Measurements from ENCODE around the gene RNF223.
A peak's percentile ranks its signal among the peaks of the same experiment; 100 is the strongest.

The RNF223 gene

DNA sequence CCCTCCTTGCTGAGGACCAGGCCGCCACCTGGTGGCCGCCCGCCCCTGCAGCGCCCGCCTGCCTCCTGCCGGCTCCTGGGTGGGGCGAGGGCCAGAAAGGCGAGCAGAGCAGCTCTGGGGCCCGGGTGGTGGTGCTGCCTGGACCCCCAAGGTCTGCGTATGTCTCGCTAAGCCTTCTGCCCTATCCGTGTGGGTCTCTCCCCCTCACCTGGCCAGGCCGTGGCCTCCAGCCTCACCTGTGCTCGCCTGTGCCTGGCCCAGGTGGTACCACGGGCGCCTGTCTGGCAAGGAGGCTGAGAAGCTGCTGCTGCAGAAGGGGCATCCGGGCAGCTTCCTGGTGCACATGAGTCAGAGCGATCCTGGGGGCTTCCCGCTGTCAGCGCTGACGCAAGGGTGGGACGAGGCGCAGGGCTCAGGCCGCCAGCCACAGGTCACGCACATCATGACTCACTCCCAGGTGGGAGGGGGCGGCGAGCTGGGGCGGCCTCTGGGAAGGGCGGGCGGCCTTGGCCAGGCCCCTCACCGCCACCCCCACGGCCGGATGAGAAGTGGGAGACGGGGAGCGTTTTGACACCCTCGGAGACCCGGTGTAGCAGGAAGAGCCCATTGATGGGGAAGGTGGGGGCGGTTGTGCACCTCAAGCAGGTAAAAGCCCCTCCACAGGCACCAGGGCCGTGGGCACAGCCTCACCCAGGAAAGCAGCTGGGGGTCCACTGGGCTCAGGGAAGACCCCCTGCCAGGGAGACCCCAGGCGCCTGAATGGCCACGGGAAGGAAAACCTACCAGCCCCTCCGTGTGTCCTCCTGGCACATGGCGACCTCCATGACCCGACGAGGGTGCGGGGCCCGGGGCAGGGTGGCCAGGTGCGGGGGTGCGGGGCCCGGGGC lies 9.9 kb downstream of the RNF223 start:
- DNase-seq (ENCODE audit: extremely low spot score): peak; percentile 73
- CTCF ChIA-PET: interaction anchor here (0.8 to 1.6 kb wide), 7 partner anchors 10 to 120 kb away, joined by 3 to 22 read pairs (median 5); partner anchors contain the start of genes AGRN, PERM1 and RNF223
- TF ChIP-seq ARNT (IDR thresholded peaks at IDR 0.05) (peak; percentile 53; the same call in 1 of the 2 replicates), CTBP1 (IDR thresholded peaks at IDR 0.05; ENCODE audit: borderline replicate concordance) (no peak), SP1 (IDR thresholded peaks at IDR 0.05) (no peak), BHLHE40 (IDR thresholded peaks at IDR 0.05; ENCODE audit: borderline replicate concordance) (no peak), ELF4 (IDR thresholded peaks at IDR 0.05) (no peak)
- POLR2A ChIA-PET: interaction anchor here (0.8 to 1.4 kb wide), 4 partner anchors 63 to 209 kb away, joined by 3 to 5 read pairs (median 4); partner anchors contain the start of gene UBE2J2

DNA sequence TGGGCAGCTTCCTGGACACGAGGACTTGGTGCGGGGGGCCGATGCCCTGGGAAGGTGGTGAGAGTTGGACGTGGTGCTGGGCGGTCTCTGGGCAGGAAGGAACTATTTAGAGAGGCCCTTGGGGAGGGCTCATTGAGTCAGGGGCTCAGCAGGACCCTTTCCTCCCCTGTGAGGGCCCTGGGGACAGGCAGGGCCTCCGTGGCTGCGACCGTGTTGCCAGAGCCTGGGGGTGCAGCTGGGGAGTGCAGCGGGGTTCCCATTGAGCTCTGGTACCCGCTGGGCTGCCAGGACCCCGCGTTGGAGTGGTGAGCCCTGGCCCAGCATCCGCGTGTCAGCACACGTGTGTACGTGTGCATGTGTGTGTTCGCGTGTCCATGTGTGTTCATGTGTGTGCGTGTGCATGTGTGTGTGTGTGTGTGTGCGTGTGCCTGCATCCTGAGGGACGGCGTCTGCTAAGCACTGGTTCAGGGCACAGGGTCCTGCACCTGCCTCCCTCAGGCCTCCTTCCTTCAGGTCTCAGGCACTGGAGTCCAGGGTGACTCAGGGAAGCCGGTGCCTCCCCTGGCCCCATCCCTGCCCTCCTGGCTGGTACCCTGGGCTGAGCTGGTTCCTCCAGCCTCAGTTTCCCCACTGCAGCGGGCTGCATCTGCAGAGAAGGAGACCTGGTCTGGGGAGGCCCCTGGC lies 10.7 kb downstream of the RNF223 start:
- CTCF ChIA-PET: interaction anchor here (0.8 to 1.6 kb wide), 6 partner anchors 11 to 120 kb away, joined by 3 to 22 read pairs (median 4); partner anchors contain the start of genes AGRN, PERM1 and RNF223
- TF ChIP-seq FOXA1 (IDR thresholded peaks at IDR 0.05) (no peak), SP1 (IDR thresholded peaks at IDR 0.05) (no peak), NFRKB (IDR thresholded peaks at IDR 0.05) (no peak), LEF1 (IDR thresholded peaks at IDR 0.05; ENCODE audit: borderline replicate concordance) (no peak), ZNF384 (IDR thresholded peaks at IDR 0.05) (no peak), HDGF (IDR thresholded peaks at IDR 0.05; ENCODE audit: borderline replicate concordance) (no peak), BHLHE40 (IDR thresholded peaks at IDR 0.05; ENCODE audit: borderline replicate concordance) (no peak), FOXM1 (IDR thresholded peaks at IDR 0.05; ENCODE audit: borderline replicate concordance) (no peak)
- POLR2A ChIA-PET: interaction anchor here (0.8 to 1.4 kb wide), 5 partner anchors 62 to 210 kb away, joined by 3 to 5 read pairs (median 3); partner anchors contain the start of gene UBE2J2
- DNase-seq (ENCODE audit: extremely low spot score): no peak

DNA sequence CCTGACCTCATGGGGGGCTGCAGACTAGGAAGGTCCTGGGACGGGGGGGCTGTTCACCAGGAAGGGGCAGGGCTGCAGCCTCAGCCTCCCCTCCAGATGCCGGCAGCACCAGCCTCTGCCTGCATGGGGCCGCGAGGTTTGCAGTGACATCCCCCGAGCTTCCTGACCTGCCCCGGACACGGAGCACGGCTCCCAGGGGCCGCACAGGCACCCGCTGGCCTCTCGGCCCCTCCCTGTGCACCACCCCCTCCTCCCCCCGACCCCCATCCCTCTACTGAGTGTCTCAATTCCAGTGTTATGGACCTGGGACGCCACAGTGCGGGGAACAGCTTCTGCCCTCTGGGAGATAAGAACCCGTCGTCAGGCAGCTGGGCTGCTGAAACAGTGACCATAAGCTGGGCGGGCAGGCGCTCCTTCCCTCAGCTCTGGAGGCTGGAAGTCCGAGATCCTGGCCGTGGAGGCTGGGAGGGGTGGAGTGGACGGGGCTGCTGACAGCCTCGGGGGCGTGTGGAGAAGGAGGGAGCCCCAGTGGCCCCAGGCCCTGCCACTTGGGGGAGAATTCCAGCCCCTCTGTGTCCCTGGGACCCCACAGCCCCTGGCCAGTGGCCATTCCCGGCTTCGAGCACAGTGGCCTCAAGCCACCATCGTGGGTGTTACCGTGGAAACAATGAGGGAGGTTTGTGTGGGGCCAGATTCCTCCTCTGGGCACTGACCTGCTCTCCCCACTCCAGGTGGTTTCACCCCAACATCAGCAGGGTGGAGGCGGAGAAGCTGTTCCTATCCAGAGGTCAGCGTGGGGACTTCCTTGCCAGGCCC lies 11.6 kb downstream of the RNF223 start:
- TF ChIP-seq BHLHE40 (IDR thresholded peaks at IDR 0.05; ENCODE audit: borderline replicate concordance) (no peak), FOXK2 (IDR thresholded peaks at IDR 0.05) (no peak), LEF1 (IDR thresholded peaks at IDR 0.05; ENCODE audit: borderline replicate concordance) (no peak), FOXA1 (IDR thresholded peaks at IDR 0.05) (no peak), ELF4 (IDR thresholded peaks at IDR 0.05) (no peak)
- TF ChIP-seq, protein P1, sequence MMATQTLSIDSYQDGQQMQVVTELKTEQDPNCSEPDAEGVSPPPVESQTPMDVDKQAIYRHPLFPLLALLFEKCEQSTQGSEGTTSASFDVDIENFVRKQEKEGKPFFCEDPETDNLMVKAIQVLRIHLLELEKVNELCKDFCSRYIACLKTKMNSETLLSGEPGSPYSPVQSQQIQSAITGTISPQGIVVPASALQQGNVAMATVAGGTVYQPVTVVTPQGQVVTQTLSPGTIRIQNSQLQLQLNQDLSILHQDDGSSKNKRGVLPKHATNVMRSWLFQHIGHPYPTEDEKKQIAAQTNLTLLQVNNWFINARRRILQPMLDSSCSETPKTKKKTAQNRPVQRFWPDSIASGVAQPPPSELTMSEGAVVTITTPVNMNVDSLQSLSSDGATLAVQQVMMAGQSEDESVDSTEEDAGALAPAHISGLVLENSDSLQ (IDR thresholded peaks at IDR 0.05): no peak
- ChIA-PET CTCF (interaction anchor here (0.7 to 1.1 kb wide), 2 partner anchors 45 to 78 kb away, joined by 3 read pairs; no protein-coding TSS in a partner anchor), POLR2A (interaction anchor here (1.1 kb wide), 1 partner anchor 61 kb away, joined by 3 read pairs; no protein-coding TSS in a partner anchor)
- DNase-seq (ENCODE audit: extremely low spot score): no peak

DNA sequence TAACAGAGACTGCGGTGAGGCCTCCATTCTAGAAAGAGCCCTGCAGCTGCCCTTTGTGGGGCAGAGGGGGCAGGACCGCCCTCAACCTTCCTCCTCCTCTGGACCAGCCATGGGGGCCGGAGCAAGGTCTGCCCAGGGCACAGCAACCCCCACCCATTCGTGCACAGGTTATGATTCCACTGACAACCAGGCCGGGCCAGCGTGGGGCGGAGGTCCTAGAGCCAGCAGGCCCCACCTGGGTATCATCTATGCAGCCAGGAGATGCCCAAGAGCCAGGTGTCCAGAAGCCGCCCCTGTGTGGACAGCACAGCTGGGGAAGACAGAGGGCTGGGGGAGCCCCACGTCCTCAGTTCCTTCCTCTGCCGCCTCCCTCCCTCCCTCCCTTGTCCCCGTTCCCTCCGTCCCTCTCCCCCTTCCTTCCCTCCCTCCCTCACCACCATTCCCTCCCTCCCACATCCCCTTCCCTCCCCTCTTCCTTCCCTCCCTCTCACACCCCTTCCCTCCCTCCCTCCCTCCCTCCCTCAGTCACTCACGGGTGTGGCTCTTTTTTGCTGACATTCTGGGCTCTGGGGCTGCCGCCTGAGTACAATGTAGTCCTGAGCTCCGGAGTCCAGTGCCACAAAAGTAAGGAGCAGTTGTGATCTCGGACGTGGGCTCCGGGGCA lies 12.3 kb downstream of the RNF223 start:
- ChIA-PET CTCF (interaction anchor here (0.7 kb wide), 1 partner anchor 77 kb away, joined by 3 read pairs; no protein-coding TSS in a partner anchor), POLR2A (interaction anchor here (0.6 to 1.1 kb wide), 2 partner anchors 54 to 61 kb away, joined by 3 read pairs; no protein-coding TSS in a partner anchor)
- TF ChIP-seq FOXK2 (IDR thresholded peaks at IDR 0.05) (no peak), ARNT (IDR thresholded peaks at IDR 0.05) (no peak), NFRKB (IDR thresholded peaks at IDR 0.05) (no peak), ELF4 (IDR thresholded peaks at IDR 0.05) (no peak), LEF1 (IDR thresholded peaks at IDR 0.05; ENCODE audit: borderline replicate concordance) (no peak), SUZ12 (IDR thresholded peaks at IDR 0.05) (no peak), FOXM1 (IDR thresholded peaks at IDR 0.05; ENCODE audit: borderline replicate concordance) (no peak)
- DNase-seq (ENCODE audit: extremely low spot score): no peak

DNA sequence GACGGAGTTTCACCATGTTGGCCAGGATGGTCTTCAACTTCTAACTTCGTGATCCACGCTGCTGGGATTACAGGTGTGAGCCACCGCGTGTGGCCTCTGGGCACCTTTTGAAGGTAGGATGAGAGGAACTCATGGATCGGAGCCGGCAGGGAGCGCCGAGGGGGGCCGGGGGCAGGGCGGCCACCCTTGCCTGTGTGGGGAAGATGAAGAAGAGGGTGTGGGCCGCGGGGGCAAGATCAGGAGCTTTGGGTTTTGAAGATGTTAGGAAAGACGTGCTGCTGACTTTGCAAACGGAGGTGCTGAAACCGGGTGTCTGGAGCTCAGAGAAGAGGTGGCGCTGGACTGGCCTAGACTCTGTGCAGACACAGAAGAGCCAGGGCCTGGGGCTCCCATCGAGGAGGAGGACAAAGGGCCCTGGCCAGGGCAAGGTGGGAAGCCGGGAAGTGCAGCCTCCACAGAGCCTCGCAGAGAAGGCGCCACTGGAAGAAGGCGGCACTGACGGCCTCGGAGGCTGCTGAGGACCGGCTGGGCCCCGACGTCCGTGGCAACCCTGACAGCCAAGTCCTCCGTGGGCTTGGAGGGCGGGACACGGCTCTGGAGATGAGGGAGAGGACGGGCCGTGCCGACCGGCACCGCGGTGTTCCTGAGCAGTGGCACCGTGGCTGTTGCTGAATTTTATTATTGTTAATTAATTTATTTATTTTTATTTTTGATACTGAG lies 13.7 kb downstream of the RNF223 start:
- POLR2A ChIA-PET: interaction anchor here (0.9 to 1.3 kb wide), 3 partner anchors 12 to 60 kb away, joined by 3 to 4 read pairs (median 3); partner anchors contain the start of gene HES4
- CTCF ChIA-PET: interaction anchor here (0.6 to 0.8 kb wide), 2 partner anchors 171 to 212 kb away, joined by 3 read pairs; no protein-coding TSS in a partner anchor
- DNase-seq (ENCODE audit: extremely low spot score): no peak
- TF ChIP-seq SP1 (IDR thresholded peaks at IDR 0.05) (no peak), ARNT (IDR thresholded peaks at IDR 0.05) (no peak), TARDBP (IDR thresholded peaks at IDR 0.05) (no peak), ELF4 (IDR thresholded peaks at IDR 0.05) (no peak), FOXM1 (IDR thresholded peaks at IDR 0.05; ENCODE audit: borderline replicate concordance) (no peak), L3MBTL2 (conservative IDR thresholded peaks at IDR 0.05) (no peak), CTBP1 (IDR thresholded peaks at IDR 0.05; ENCODE audit: borderline replicate concordance) (no peak), FOXA1 (IDR thresholded peaks at IDR 0.05) (no peak), FOXK2 (IDR thresholded peaks at IDR 0.05) (no peak)
- TF ChIP-seq, protein P1 (IDR thresholded peaks at IDR 0.05): no peak

Data from HEK293T (cell line).